Measurements from ENCODE around the gene MCM5.

The MCM5 gene

DNA sequence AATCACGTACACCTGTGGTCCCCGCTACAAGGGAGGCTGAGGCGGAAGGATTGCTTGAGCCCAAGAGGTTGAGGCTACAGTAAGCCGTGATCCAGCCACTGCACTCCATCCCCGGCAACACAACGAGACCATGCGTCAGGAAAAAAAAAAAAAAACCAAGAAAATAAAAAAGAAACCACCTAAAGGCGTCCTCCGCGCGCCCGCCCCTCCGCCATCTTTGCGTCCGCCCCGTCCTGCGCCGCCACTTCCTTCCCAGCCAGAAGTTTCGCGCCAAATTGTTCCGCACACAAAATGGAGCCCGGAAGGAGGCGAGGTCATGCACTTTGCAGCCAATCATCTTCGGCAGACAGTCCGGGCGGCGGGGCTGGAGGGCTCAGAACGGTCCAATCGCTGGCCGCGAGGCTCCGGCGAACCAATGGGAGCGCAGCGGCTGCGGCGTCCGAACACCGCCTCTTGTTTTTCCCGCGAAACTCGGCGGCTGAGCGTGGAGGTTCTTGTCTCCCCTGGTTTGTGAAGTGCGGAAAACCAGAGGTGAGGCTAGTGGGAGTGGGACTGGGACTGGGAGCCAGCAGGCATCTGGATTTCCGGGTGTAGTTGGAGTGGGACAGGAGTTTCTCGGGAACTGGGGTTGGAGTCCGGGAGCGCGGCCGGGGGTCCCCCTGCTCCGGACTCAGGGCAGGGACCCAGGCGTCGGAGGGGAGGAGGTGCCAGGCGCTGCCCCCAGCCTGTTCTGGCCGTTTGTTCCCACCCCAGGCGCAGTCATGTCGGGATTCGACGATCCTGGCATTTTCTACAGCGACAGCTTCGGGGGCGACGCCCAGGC, at the start of gene MCM5:
Gene MCM5 (plus strand): TSS at position 463 of the 823 bp plus-strand sequence. CDS start 299 bp downstream, at position 762.
- TF ChIP-seq CTCF (IDR thresholded peaks at IDR 0.05; ENCODE audit: low read depth, low read length) = no peak
- peak within 1 kb of the TSS; percentile 76 for H3K4me3 ChIP-seq (ENCODE audit: low read depth, low read length)

DNA sequence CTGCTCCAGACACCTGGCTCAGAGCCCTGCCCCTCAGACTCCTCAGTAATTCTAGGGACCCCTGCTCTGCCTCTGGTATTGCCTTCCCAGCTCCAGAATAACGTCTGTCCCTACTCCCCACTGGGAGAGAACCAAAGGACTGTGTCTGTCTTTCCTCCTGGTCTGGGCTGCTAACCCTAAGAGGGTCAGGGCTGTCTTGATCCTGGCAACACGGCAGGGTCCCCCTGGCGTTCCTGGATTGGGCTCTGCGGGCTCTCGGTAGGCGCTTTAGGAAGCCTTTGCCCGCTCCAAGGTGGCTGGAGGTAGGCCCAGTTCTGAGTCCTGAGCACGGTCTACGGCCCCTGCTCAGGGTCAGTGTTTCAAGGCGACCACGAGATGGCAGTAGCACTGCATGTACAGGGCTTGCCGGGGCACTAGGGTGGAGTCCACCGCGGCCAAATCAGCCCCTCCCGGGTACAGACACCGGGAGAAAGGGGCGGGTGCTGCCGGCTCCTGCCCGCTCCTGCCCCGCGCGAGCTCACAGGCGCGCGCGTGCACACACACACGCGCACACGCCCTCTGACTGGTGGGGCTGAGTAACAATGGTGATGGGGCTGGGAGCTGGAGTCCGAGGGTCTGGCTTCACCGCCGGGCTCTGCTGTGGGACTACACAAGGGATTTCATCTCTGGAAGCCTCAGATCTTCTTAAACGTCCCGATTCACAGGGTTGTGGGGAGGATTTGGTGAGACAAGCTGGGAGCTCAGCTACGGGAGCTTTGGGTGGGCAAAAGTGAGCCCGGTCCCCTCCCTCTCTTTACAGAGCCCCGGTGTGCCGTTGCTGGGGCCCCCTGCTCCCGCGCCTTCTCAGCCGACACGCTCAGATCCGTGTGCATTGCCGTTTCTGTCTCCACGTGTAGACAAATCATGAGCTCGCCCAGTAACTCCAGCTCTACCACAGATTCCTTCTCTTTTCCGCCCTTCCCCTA, 49.1 kb upstream of the MCM5 start:
- peak overlapping the region; percentile 62 for H3K4me3 ChIP-seq (ENCODE audit: low read depth, low read length)
- peak; percentile 34 for TF ChIP-seq CTCF (IDR thresholded peaks at IDR 0.05; ENCODE audit: low read depth, low read length)

- TF ChIP-seq CTCF (IDR thresholded peaks at IDR 0.05; ENCODE audit: low read depth, low read length) = no peak
- H3K4me3 ChIP-seq (ENCODE audit: low read depth, low read length) = no peak overlapping the region
Observed at GRCh38 chr22:35352214-35353111, 47.5 kb upstream of the MCM5 start.

DNA sequence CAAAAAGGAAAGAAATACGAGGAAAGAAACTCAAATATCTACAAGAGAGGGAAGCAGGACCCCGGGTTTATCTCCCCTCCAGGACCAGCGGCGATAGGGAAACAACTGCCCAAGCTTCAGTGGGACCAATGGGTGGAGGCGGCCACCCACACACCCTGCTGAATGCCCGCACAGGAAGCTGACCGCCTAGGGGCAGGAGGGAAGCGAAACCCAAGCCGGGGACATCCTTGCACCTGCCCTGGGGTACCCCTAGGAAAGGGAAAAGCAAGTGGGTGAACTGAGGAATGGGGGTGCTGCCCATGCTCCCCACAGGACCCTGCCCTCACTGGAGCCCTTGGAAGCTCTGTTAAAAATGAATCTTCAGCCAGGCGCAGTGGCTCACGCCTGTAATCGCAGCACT, 46.6 kb upstream of the MCM5 start:
- no peak overlapping the region for H3K4me3 ChIP-seq (ENCODE audit: low read depth, low read length)
- no peak for TF ChIP-seq CTCF (IDR thresholded peaks at IDR 0.05; ENCODE audit: low read depth, low read length)

DNA sequence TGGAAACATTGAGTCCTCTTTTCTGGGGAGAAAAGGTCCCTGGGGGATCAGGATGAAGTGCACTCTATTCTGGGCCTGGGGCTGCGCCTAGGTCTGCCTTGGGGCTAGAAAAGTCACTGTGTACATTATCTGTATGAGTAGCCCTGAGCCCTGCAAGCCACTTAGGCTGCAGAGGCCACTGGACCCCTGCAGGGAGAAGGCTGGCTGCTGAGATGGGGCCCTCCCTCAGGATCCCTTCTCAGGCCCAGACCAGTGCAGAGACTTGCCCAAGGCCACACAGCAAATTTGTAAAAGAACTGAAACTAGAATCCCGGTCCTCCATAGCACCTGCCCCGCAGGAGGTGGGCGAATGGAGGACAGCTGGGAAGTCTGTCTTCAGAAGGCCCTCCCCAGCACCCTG, 45.9 kb upstream of the MCM5 start:
- no peak for TF ChIP-seq CTCF (IDR thresholded peaks at IDR 0.05; ENCODE audit: low read depth, low read length)
- no peak overlapping the region for H3K4me3 ChIP-seq (ENCODE audit: low read depth, low read length)

GRCh38 chr22:35357883-35358621, 41.9 kb upstream of the MCM5 start:
- H3K4me3 ChIP-seq (ENCODE audit: low read depth, low read length) = no peak overlapping the region
- no peak for TF ChIP-seq CTCF (IDR thresholded peaks at IDR 0.05; ENCODE audit: low read depth, low read length)

Measured in WI38 (cell line).